HG02571 (cell line): ENCODE results near the gene CLEC4D.
"Not testable (repeated sequence)": the region's sequence is repeated elsewhere in the genome, so short reads cannot be mapped to it uniquely, and the experiment has no call there.

Source experiments
- ATAC-seq: cut with Tn5 transposase; IDR thresholded peaks from one replicate; pipeline ENCODE4 v1.9.1; 2021; ENCODE audit warnings: mild to moderate bottlenecking, moderate library complexity; ENCODE audit not compliant: unreplicated experiment

CLEC4D gene

GRCh38 chr12:8513256-8513655 lies at the start of gene CLEC4D:
Gene CLEC4D, plus strand, starts transcription at chr12:8513503. Its CDS starts 230 bp downstream, at chr12:8513733.
- ATAC-seq, result no peak

- no peak for ATAC-seq
Observed at GRCh38 chr12:8465301-8465996, 47.9 kb upstream of the CLEC4D start.

- ATAC-seq, result no peak
Observed at GRCh38 chr12:8466241-8466640, 47.1 kb upstream of the CLEC4D start.

GRCh38 chr12:8471090-8471489 lies 42.2 kb upstream of the CLEC4D start:
- no peak for ATAC-seq

DNA sequence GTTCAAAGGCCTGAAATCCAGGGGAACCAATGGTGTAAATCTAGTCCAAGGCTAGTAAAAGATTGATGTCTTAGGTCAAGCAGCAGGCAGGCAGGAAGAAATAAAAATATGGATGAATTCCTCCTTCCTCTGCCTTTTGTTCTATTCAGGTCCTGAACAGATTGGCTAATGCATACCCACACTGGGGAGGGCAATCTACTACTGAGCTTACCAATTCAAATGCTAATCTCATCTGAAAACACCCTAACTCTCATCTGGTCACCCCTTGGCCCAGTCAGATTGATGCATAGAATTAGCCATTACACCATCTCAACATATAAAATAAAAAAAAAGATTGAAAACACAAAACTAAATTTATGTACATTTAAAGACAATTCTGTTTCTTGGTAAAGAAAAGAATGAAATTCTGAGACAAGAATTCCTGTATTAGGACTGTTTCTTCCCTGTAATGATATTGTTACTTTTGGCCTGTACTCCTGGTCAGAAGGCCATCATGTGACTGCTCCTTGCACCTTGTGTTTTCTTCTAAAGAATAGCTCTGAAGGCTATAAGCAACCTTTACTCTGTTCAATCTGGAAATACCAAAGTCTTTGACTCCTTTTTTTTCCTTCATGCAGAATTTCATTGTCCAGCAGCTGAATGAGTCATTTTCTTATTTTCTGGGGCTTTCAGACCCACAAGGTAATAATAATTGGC lies 37.6 kb upstream of the CLEC4D start:
- no peak for ATAC-seq

- ATAC-seq, result no peak
Observed at GRCh38 chr12:8482571-8483061, 30.7 kb upstream of the CLEC4D start.

DNA sequence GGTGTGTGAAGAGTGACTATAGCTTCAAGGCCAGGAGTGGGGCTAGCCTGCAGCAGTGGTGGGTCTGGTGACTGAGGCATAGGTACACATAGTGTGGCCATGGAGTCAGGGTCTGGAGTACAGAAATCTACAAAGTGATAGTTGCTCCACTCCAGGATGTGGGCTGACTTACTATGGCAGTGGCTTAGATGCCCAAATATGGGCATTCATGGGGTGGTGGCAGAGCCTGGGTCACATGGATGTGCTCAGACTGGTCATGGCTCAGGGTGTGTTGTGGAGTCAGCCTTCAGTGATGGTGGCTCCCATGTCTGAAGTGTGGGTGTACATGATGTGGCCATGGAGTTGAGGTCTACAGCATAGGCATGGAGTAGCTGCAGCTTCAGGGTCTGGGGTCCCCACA lies 30.2 kb upstream of the CLEC4D start:
- no peak for ATAC-seq

GRCh38 chr12:8491646-8492530 lies 21.4 kb upstream of the CLEC4D start:
- no peak for ATAC-seq

- ATAC-seq, result peak; percentile 98
Observed at GRCh38 chr12:8493084-8493483, 20.2 kb upstream of the CLEC4D start.

GRCh38 chr12:8495671-8496070 lies 17.6 kb upstream of the CLEC4D start:
- ATAC-seq, result not testable (repeated sequence)

GRCh38 chr12:8496074-8496473 lies 17.2 kb upstream of the CLEC4D start:
- ATAC-seq, result not testable (repeated sequence)

DNA sequence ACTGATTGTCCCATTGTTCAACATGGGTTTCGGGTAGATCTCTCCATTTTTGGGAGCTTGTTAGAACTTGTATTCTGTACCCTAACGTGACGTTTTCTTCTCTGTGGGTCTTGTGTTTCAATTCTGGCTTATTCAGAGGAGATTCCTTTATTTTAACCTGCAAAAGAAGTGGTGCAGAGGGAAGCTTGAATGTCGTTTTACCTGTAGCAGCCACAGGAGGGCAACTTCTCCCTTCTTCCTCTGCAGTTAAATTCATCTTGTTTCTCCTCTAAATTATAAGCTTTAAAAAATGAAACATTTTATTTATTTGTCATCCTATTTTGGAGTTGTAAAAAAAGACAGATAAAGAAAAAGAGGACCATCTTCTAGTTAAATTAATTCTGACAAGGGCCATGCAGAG lies 13.7 kb upstream of the CLEC4D start:
- no peak for ATAC-seq

DNA sequence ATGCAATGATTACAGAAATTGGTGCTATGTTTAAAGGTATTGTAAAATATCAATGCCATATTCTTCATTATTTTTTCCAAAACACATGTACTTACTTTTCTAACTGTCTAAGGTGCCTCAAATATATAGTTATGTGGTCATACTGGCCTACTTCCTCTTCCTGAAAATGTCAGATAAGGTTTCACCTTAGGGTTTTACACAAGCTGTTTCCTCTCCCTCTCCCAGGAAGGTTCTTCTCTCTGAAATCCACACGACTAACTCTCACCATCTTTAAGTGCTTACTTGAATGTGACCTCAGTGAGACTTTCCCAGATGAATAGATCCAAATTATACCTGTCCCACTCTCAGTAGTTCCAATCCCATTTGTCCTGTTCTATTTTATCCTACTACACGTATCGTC lies 11.6 kb upstream of the CLEC4D start:
- no peak for ATAC-seq

GRCh38 chr12:8504351-8504750 lies 9.0 kb upstream of the CLEC4D start:
- no peak for ATAC-seq

GRCh38 chr12:8507596-8507995 lies 5.7 kb upstream of the CLEC4D start:
- no peak for ATAC-seq

DNA sequence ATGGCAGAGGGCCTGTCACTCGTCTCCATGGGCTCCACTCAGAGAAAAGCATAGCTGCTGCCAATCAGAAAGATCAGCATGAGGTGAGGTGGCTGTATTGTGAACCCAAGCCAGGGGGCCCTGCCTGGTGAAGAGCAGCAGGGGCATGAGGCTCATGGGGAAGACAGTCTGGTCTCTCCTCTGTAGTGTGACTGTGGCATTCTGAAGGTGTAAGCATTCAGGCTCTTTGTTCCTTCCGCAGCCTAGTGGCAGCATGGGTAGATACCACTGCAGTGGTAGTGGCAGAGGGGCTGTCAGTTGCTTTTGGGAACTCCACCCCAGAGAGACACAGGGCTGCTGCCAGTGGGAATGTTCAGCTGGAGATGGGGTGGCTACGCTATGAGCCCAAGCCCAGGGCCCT lies 5.1 kb upstream of the CLEC4D start:
- ATAC-seq, result no peak

- ATAC-seq, result no peak
Observed at GRCh38 chr12:8508910-8509841, 4.1 kb upstream of the CLEC4D start.

- ATAC-seq, result no peak
Observed at GRCh38 chr12:8517971-8518370, 4.7 kb downstream of the CLEC4D start.

- ATAC-seq, result no peak
Observed at GRCh38 chr12:8519171-8519570, 5.9 kb downstream of the CLEC4D start.
